SK-N-MC (cell line): ENCODE data around the gene ITGB5.

Experiments
- DNase-seq: peaks from one replicate; pipeline ENCODE4 v3.0.0-alpha.2; 2011; ENCODE audit warnings: low read depth, low spot score
- H3K27ac ChIP-seq: fragments of 200-600 bp; sonication (generic); 2 replicates; pipeline ENCODE4 v1.5.1; 2016; ENCODE audit warnings: mixed run types
- H3K36me3 ChIP-seq: fragments of 200-600 bp; sonication (generic); 2 replicates; pipeline ENCODE4 v1.6.1; 2017; ENCODE audit warnings: antibody characterized with exemption, low read length, mixed read lengths; ENCODE audit not compliant: insufficient read depth
- H3K4me3 ChIP-seq: fragments of 200-600 bp; sonication (generic); 2 replicates; pipeline ENCODE4 v1.5.1; 2016
- H3K9ac ChIP-seq: fragments of 200-600 bp; sonication (generic); 2 replicates; pipeline ENCODE4 v1.8.0; 2017; ENCODE audit warnings: mixed run types, mixed read lengths; ENCODE audit not compliant: insufficient read length
- H3K9me3 ChIP-seq: fragments of 200-600 bp; sonication (generic); 2 replicates; pipeline ENCODE4 v1.6.1; 2017; ENCODE audit warnings: low read depth, mild to moderate bottlenecking, antibody characterized with exemption, low read length, moderate library complexity, mixed read lengths
- EZH2 ChIP-seq: fragments of 200-600 bp; sonication (generic); IDR thresholded peaks from one replicate; pipeline ENCODE4 v1.6.1; 2017; ENCODE audit warnings: antibody characterized with exemption
- FOXP2 ChIP-seq: optimal IDR thresholded peaks from 2 replicates; pipeline ENCODE3; 2011; ENCODE audit warnings: mild to moderate bottlenecking, moderate library complexity; ENCODE audit not compliant: insufficient read depth; ENCODE audit errors: extremely low read length, control extremely low read depth
- POLR2AphosphoS5 ChIP-seq: IDR thresholded peaks from 2 replicates; pipeline ENCODE4 v1.6.1; 2012; ENCODE audit warnings: mild to moderate bottlenecking, low read depth, low read length, borderline replicate concordance

Gene ITGB5

GRCh38 chr3:124888482-124889441 is 1.6 kb upstream of the ITGB5 start:
- no peak for DNase-seq
- no peaks in the 10 kb centered on the region for H3K9me3 ChIP-seq
- H3K9ac ChIP-seq = no peak overlapping the region
- TF ChIP-seq POLR2AphosphoS5 (no peak; the same call in 1 of the 2 replicates), FOXP2 (no peak), EZH2 (no peak)
- H3K27ac ChIP-seq = no peak overlapping the region
- H3K36me3 ChIP-seq = peaks cover 15% of the 10 kb centered on the region
- H3K4me3 ChIP-seq = peak overlapping the region; percentile 93; the same call in 1 of the 2 replicates

DNA sequence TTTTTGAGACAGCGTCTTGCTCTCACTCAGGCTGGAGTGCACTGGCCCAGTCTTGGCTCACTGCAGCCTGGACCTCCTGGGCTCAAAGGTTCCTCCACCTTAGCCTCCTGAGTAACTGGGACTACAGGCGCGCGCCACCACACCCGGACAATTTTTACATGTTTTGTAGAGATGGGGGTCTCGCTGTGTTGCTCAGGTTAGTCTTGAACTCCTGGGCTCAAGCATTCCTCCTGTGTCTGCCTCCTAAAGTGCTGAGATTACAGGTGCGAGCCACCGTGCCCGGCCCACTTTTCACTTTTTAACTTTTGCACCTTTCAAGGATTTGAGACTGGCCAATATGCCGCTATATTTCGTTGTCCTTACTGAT is 750 bp upstream of the ITGB5 start:
- peak overlapping the region; percentile 93 for H3K4me3 ChIP-seq
- H3K9ac ChIP-seq = no peak overlapping the region
- TF ChIP-seq POLR2AphosphoS5 (no peak), FOXP2 (no peak), EZH2 (no peak)
- H3K27ac ChIP-seq = no peak overlapping the region
- DNase-seq = no peak
- peaks cover 11% of the 10 kb centered on the region for H3K36me3 ChIP-seq
- no peaks in the 10 kb centered on the region for H3K9me3 ChIP-seq

GRCh38 chr3:124886168-124887056 is 753 bp downstream of the ITGB5 start:
- Histone ChIP-seq H3K9ac (peak overlapping the region; percentile 71), H3K27ac (peak overlapping the region; percentile 17; the same call in 1 of the 2 replicates), H3K4me3 (peak overlapping the region; percentile 93), H3K9me3 (no peaks in the 10 kb centered on the region), H3K36me3 (peaks cover 8% of the 10 kb centered on the region)
- no peak for DNase-seq
- TF ChIP-seq EZH2 (no peak), FOXP2 (peak; percentile 32), POLR2AphosphoS5 (peak; percentile 15)

- DNase-seq = peak; percentile 44
- Histone ChIP-seq H3K4me3 (peak overlapping the region; percentile 93), H3K9me3 (no peaks in the 10 kb centered on the region), H3K9ac (peak overlapping the region; percentile 71), H3K36me3 (peaks cover under 1% of the 10 kb centered on the region; the same call in 1 of the 2 replicates), H3K27ac (peak overlapping the region; percentile 6; the same call in 1 of the 2 replicates)
- TF ChIP-seq FOXP2 = no peak
- no peak; the same call in 1 of the 2 replicates for TF ChIP-seq POLR2AphosphoS5
- TF ChIP-seq EZH2 = no peak
These were observed 1.5 kb downstream of the ITGB5 start for GRCh38 chr3:124885466-124886167.

GRCh38 chr3:124884474-124885101 is 2.6 kb downstream of the ITGB5 start:
- H3K27ac ChIP-seq = no peak overlapping the region
- DNase-seq = no peak
- no peaks in the 10 kb centered on the region for H3K9me3 ChIP-seq
- H3K9ac ChIP-seq = no peak overlapping the region
- H3K4me3 ChIP-seq = no peak overlapping the region
- TF ChIP-seq FOXP2 (no peak), EZH2 (no peak), POLR2AphosphoS5 (no peak)
- no peaks in the 10 kb centered on the region for H3K36me3 ChIP-seq

GRCh38 chr3:124883766-124884473 is 3.2 kb downstream of the ITGB5 start:
- Histone ChIP-seq H3K9ac (no peak overlapping the region), H3K36me3 (no peaks in the 10 kb centered on the region), H3K4me3 (peak overlapping the region; percentile 70; the same call in 1 of the 2 replicates), H3K9me3 (no peaks in the 10 kb centered on the region), H3K27ac (peak overlapping the region; percentile 90)
- TF ChIP-seq POLR2AphosphoS5 (no peak), FOXP2 (no peak), EZH2 (no peak)
- DNase-seq = no peak

GRCh38 chr3:124882816-124883747 is 4.1 kb downstream of the ITGB5 start:
- no peak for DNase-seq
- Histone ChIP-seq H3K9me3 (no peaks in the 10 kb centered on the region), H3K9ac (peak overlapping the region; percentile 21), H3K27ac (peak overlapping the region; percentile 90), H3K4me3 (peak overlapping the region; percentile 70), H3K36me3 (no peaks in the 10 kb centered on the region)
- TF ChIP-seq FOXP2 = no peak
- no peak for TF ChIP-seq EZH2
- TF ChIP-seq POLR2AphosphoS5 = peak; percentile 9; the same call in 1 of the 2 replicates
